GM19468 (cell line): ENCODE measurements around the gene DVL2.
"Not testable (repeated sequence)": the region's sequence is repeated elsewhere in the genome, so short reads cannot be mapped to it uniquely, and the experiment has no call there.

ENCODE experiments used
- ATAC-seq: cut with Tn5 transposase; IDR thresholded peaks from one replicate; pipeline ENCODE4 v1.9.1; 2021; ENCODE audit warnings: mild to moderate bottlenecking, moderate library complexity, moderate number of reproducible peaks; ENCODE audit not compliant: unreplicated experiment; ENCODE audit errors: extremely low read depth

Gene DVL2

GRCh38 chr17:7207120-7208001 lies 27.0 kb downstream of the DVL2 start:
- no peak for ATAC-seq

- ATAC-seq: no peak
These were observed 28.8 kb downstream of the DVL2 start for GRCh38 chr17:7205561-7205960.

- ATAC-seq: peak; percentile 45
These were observed 29.4 kb downstream of the DVL2 start for GRCh38 chr17:7204828-7205461.

- ATAC-seq: no peak
These were observed 30.0 kb downstream of the DVL2 start for GRCh38 chr17:7204336-7204735.

- ATAC-seq: no peak
These were observed 30.9 kb downstream of the DVL2 start for GRCh38 chr17:7203391-7203790.

- ATAC-seq: no peak
These were observed 37.5 kb downstream of the DVL2 start for GRCh38 chr17:7196651-7197401.

- ATAC-seq: no peak
These were observed 38.3 kb downstream of the DVL2 start for GRCh38 chr17:7195971-7196370.

- no peak for ATAC-seq
These were observed 41.9 kb downstream of the DVL2 start for GRCh38 chr17:7192271-7192937.

GRCh38 chr17:7191571-7192270 lies 42.6 kb downstream of the DVL2 start:
- no peak for ATAC-seq

- ATAC-seq: no peak
These were observed 43.2 kb downstream of the DVL2 start for GRCh38 chr17:7191069-7191468.

- ATAC-seq: no peak
These were observed 43.9 kb downstream of the DVL2 start for GRCh38 chr17:7190276-7190917.

GRCh38 chr17:7186241-7186640 lies 48.1 kb downstream of the DVL2 start:
- no peak for ATAC-seq

GRCh38 chr17:7184647-7185046 lies 49.7 kb downstream of the DVL2 start:
- no peak for ATAC-seq

GRCh38 chr17:7184091-7184488 lies 50.2 kb downstream of the DVL2 start:
- ATAC-seq: no peak

GRCh38 chr17:7183433-7184090 lies 50.8 kb downstream of the DVL2 start:
- no peak for ATAC-seq

- ATAC-seq: not testable (repeated sequence)
These were observed 52.2 kb downstream of the DVL2 start for GRCh38 chr17:7182101-7182500.

- ATAC-seq: no peak
These were observed 54.7 kb downstream of the DVL2 start, which contains the start of gene ASGR1 for GRCh38 chr17:7179317-7180254. TSS of gene ASGR1 (minus strand) at chr17:7179370. CDS start at chr17:7178563, 807 bp downstream.

- no peak for ATAC-seq
These were observed 55.4 kb downstream of the DVL2 start for GRCh38 chr17:7178973-7179316.
